Common myeloid progenitor, CD34-positive (primary cell): ENCODE data around the gene TRIML2.

ENCODE experiments used
- CTCF ChIA-PET: fragments of 350-600 bp; sonication (Branson Sonifier 250); formaldehyde crosslinking; loops from one replicate; lab custom pipeline; 2021; ENCODE audit warnings: antibody characterized with exemption; lab: Charles Lee
- POLR2A ChIA-PET: fragments of 350-600 bp; sonication (Branson Sonifier 250); formaldehyde crosslinking; loops from one replicate; lab custom pipeline; 2021; ENCODE audit warnings: antibody characterized with exemption; lab: Charles Lee
- DNase-seq, 3 donors: peaks; one replicate each; pipeline versions ENCODE4 v3.0.0 to v3.0.0-alpha.2; 2013
- H3K27ac ChIP-seq, 2 experiments: 1 replicate in 1 of 2; 2 replicates in 1 of 2; pipeline ENCODE4 v1.7.0; 2013; ENCODE audit warnings: inconsistent platforms in 2 of 2, low read length in 2 of 2, mild to moderate bottlenecking in 2 of 2, low read depth in 1 of 2, moderate library complexity in 1 of 2; ENCODE audit not compliant: severe bottlenecking in 2 of 2, insufficient read depth in 1 of 2, poor library complexity in 1 of 2
- H3K27me3 ChIP-seq, 5 experiments: replicated peaks in 2 of 5; 1 replicate in 3 of 5; 2 replicates in 2 of 5; pipeline versions ENCODE4 v1.6.1 to v1.7.0; 2013; ENCODE audit warnings: low read length in 4 of 5, mild to moderate bottlenecking in 2 of 5, moderate library complexity in 2 of 5, inconsistent platforms in 1 of 5; ENCODE audit not compliant: insufficient read depth in 5 of 5, control insufficient read depth in 4 of 5
- H3K36me3 ChIP-seq, 4 experiments: 1 replicate in 2 of 4; 2 replicates in 2 of 4; pipeline versions ENCODE4 v1.6.1 to v1.7.0; 2013; ENCODE audit warnings: low read length in 3 of 4, control low read depth in 1 of 4, mild to moderate bottlenecking in 1 of 4; ENCODE audit not compliant: control insufficient read depth in 4 of 4, insufficient read depth in 4 of 4
- H3K4me1 ChIP-seq, 4 experiments: 1 replicate in 3 of 4; 2 replicates in 1 of 4; pipeline versions ENCODE4 v1.6.1 to v1.7.1; 2013; ENCODE audit warnings: low read length in 3 of 4, mild to moderate bottlenecking in 3 of 4, control low read depth in 1 of 4, inconsistent platforms in 1 of 4, moderate library complexity in 1 of 4; ENCODE audit not compliant: control insufficient read depth in 4 of 4, insufficient read depth in 4 of 4; ENCODE audit errors: control extremely low read depth in 1 of 4
- H3K4me3 ChIP-seq, 7 experiments: 1 replicate in 4 of 7; 2 replicates in 3 of 7; pipeline versions ENCODE4 v1.5.1 to v1.7.0; 2013; ENCODE audit warnings: mild to moderate bottlenecking in 7 of 7, low read length in 6 of 7, moderate library complexity in 6 of 7, inconsistent platforms in 2 of 7, low read depth in 2 of 7, control low read depth in 1 of 7; ENCODE audit not compliant: insufficient read depth in 4 of 7, control insufficient read depth in 1 of 7; ENCODE audit errors: extremely low read depth in 1 of 7
- H3K9me3 ChIP-seq, 5 experiments: 1 replicate in 4 of 5; 2 replicates in 1 of 5; pipeline versions ENCODE4 v1.6.1 to v1.7.1; 2013; ENCODE audit warnings: low read length in 4 of 5, mild to moderate bottlenecking in 2 of 5, inconsistent platforms in 1 of 5, low read depth in 1 of 5, moderate library complexity in 1 of 5; ENCODE audit not compliant: control insufficient read depth in 4 of 5, insufficient read depth in 2 of 5; ENCODE audit errors: control extremely low read depth in 1 of 5
- WGBS: methylation state at CpG from one replicate; pipeline ENCODE4 v1.1.5; 2013; ENCODE audit not compliant: insufficient coverage; 5-methylcytosine and 5-hydroxymethylcytosine counted together

The TRIML2 gene

GRCh38 chr4:188107931-188108843, 1.2 kb downstream of the TRIML2 start:
- WGBS: 38% methylated on average over 10 of the region's 10 CpGs
- H3K9me3 ChIP-seq: peaks cover 0 to 2% (median 0%) of the 10 kb centered on the region in 5 experiments
- H3K4me1 ChIP-seq: no peaks in the 10 kb centered on the region
- no peak overlapping the region for H3K4me3 ChIP-seq
- no peak for DNase-seq
- POLR2A ChIA-PET: interaction anchor here (0.6 kb wide), 1 partner anchor 1892 kb away, joined by 3 read pairs; no protein-coding TSS in a partner anchor
- CTCF ChIA-PET: no interaction called here
- H3K36me3 ChIP-seq: no peaks in the 10 kb centered on the region
- no peak overlapping the region for H3K27ac ChIP-seq
- no peaks in the 10 kb centered on the region for H3K27me3 ChIP-seq

DNA sequence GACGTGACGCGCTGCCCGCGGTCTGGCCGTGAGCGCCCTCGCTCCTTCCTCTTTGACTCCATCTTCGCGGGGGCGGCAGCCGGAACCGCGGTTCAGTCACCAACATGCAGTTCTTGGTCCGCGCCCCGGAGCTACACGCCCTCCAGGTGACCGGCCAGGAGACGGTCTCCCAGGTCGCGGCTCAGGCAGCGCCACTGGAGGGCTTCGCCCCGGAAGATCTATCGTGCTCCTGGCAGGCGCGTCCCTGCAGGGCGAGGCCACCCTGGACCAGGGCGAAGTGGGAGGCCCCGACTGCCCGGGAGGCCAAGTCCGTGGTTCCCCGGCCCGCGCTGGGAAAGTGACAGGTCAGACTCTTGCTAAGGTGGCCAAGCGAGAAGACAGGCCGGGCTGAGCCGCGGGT, 2.9 kb downstream of the TRIML2 start:
- Histone ChIP-seq H3K27ac (no peak overlapping the region), H3K4me1 (no peaks in the 10 kb centered on the region), H3K9me3 (peaks cover 0 to 2% (median 0%) of the 10 kb centered on the region in 5 experiments), H3K4me3 (no peak overlapping the region), H3K27me3 (no peaks in the 10 kb centered on the region), H3K36me3 (no peaks in the 10 kb centered on the region)
- DNase-seq: no peak
- POLR2A ChIA-PET: no interaction called here
- WGBS: 97% methylated on average over 36 of the region's 40 CpGs
- CTCF ChIA-PET: no interaction called here

DNA sequence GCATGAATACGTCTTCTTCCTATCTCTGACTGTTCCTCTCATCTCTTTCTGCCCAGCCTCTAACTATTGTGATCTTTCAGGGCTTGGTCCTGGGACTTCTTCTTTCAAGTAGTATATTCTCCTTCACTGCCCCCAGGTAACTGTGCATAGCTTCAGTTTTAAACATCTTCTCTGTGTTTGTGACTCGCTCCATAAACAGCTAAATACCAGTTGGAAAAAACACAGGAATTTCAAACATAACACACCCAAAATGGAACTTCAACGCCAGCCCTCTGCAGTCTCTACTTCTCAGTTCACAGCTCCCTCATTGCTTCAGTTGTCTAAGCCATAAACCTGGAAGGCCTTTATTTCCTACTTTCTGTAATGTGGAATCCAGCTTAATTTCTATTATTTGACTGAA, 16.6 kb downstream of the TRIML2 start:
- Histone ChIP-seq H3K4me1 (no peaks in the 10 kb centered on the region), H3K9me3 (peaks cover 0 to 3% (median 0%) of the 10 kb centered on the region in 5 experiments), H3K36me3 (no peaks in the 10 kb centered on the region), H3K27me3 (no peaks in the 10 kb centered on the region), H3K4me3 (no peak overlapping the region), H3K27ac (no peak overlapping the region)
- DNase-seq: no peak
- ChIA-PET POLR2A (no interaction called here), CTCF (no interaction called here)
- 96% methylated on average over 3 of the region's 3 CpGs for WGBS

DNA sequence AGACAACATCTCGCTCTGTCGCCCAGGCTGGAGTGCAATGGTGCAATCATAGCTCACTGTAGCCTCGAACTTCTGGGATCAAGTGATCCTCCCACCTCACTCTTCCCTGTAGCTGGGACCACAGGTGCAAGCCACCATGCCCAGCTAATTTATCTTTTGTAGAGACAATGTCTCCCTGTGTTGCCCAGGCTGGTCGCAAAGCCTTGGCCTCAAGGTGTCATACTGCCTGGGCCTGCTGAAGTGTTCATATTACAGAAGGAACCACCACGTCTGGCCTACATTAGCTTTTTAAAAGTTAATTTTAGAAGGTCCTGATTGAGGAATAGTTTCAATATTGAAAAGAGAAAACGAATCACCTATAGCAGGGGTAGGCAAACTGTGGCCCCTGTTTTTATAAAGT, 22.5 kb downstream of the TRIML2 start:
- Histone ChIP-seq H3K27me3 (no peaks in the 10 kb centered on the region), H3K4me1 (no peaks in the 10 kb centered on the region), H3K36me3 (no peaks in the 10 kb centered on the region), H3K9me3 (peaks cover 0 to 2% (median 0%) of the 10 kb centered on the region in 5 experiments), H3K27ac (no peak overlapping the region), H3K4me3 (no peak overlapping the region)
- DNase-seq: no peak
- POLR2A ChIA-PET: no interaction called here
- CTCF ChIA-PET: no interaction called here
- WGBS: 96% methylated on average over 5 of the region's 6 CpGs

GRCh38 chr4:188082796-188083195, 26.6 kb downstream of the TRIML2 start:
- WGBS: 94% methylated on average over 3 of the region's 3 CpGs
- Histone ChIP-seq H3K4me1 (no peaks in the 10 kb centered on the region), H3K9me3 (no peaks in the 10 kb centered on the region), H3K36me3 (no peaks in the 10 kb centered on the region), H3K27ac (no peak overlapping the region), H3K4me3 (no peak overlapping the region), H3K27me3 (no peaks in the 10 kb centered on the region)
- POLR2A ChIA-PET: no interaction called here
- CTCF ChIA-PET: no interaction called here
- no peak for DNase-seq

DNA sequence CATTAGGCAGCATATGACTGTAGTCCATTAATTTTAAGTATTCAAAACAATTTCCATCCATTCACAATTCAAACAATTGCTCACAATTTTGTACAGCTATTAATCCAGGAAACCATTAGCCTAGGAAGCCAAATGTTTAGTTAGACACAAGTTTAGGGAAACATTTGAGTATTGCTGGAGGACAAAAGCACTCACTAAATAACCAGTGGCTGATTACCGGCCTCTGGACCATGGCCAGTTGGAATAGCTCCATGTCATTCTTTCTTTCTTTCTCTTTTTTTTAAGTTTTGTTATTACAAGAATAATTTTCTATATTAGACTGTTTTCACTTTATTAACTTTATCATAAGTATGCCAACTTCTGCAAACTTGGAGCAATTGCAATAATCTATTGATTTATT, 31.3 kb downstream of the TRIML2 start:
- no peak for DNase-seq
- Histone ChIP-seq H3K4me1 (no peaks in the 10 kb centered on the region), H3K27me3 (no peaks in the 10 kb centered on the region), H3K36me3 (no peaks in the 10 kb centered on the region), H3K9me3 (no peaks in the 10 kb centered on the region), H3K4me3 (no peak overlapping the region), H3K27ac (no peak overlapping the region)
- ChIA-PET POLR2A (no interaction called here), CTCF (no interaction called here)
- WGBS: 80% methylated on average over 1 of the region's 1 CpG

DNA sequence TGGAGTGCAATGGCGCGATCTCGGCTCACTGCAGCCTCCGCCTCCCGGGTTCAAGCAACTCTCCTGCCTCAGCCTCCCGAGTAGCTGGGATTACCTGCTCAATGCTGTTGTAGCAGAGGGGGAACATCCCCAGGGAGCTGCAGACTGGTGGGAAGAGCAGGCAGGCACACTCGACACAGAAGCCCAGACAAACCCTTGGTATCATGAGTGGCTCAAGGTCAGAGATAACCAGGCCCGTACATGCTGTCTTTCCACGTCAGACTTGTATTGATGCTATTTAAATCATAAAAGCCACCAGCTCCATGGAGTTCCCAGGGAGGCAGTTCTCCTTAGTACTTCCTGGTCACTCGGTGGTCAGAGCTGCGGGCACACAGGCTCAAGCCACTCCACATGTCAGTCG, 33.2 kb downstream of the TRIML2 start:
- Histone ChIP-seq H3K36me3 (no peaks in the 10 kb centered on the region), H3K4me3 (no peak overlapping the region), H3K27me3 (no peaks in the 10 kb centered on the region), H3K27ac (no peak overlapping the region), H3K4me1 (no peaks in the 10 kb centered on the region), H3K9me3 (no peaks in the 10 kb centered on the region)
- ChIA-PET POLR2A (no interaction called here), CTCF (no interaction called here)
- 94% methylated on average over 12 of the region's 12 CpGs for WGBS
- DNase-seq: no peak
